Activated CD4-positive, alpha-beta T cell treated with anti-CD3 and anti-CD28 coated beads for 48 hours (primary cell): ENCODE results near the gene IQGAP2.

Experiments used
- DNase-seq: peaks from one replicate; pipeline ENCODE4 v3.0.0-alpha.2; 2020

IQGAP2 gene

GRCh38 chr5:76700571-76700970 is 297.5 kb downstream of the IQGAP2 start:
- no peak for DNase-seq

- DNase-seq: no peak
These were observed 298.2 kb downstream of the IQGAP2 start for GRCh38 chr5:76701298-76701697.

GRCh38 chr5:76703707-76704106 is 300.6 kb downstream of the IQGAP2 start:
- DNase-seq: no peak

GRCh38 chr5:76704131-76704663 is 301.1 kb downstream of the IQGAP2 start:
- DNase-seq: no peak

- no peak for DNase-seq
These were observed 302.5 kb downstream of the IQGAP2 start for GRCh38 chr5:76705574-76705973.

GRCh38 chr5:76709762-76710161 is 306.7 kb downstream of the IQGAP2 start:
- no peak for DNase-seq

GRCh38 chr5:76710991-76711390 is 307.9 kb downstream of the IQGAP2 start:
- DNase-seq: no peak

- DNase-seq: no peak
These were observed 311.8 kb downstream of the IQGAP2 start for GRCh38 chr5:76714751-76715485.

GRCh38 chr5:76715486-76715735 is 312.3 kb downstream of the IQGAP2 start:
- DNase-seq: no peak

GRCh38 chr5:76715736-76716455 is 312.8 kb downstream of the IQGAP2 start, which contains the start of gene F2R:
F2R (plus strand) TSS chr5:76716126; CDS start chr5:76716308, 182 bp downstream.
- peak; percentile 59 for DNase-seq

GRCh38 chr5:76716456-76717157 is 313.5 kb downstream of the IQGAP2 start:
- DNase-seq: peak; percentile 33

GRCh38 chr5:76717222-76718083 is 314.4 kb downstream of the IQGAP2 start:
- no peak for DNase-seq

GRCh38 chr5:76718381-76718832 is 315.3 kb downstream of the IQGAP2 start:
- DNase-seq: no peak

- no peak for DNase-seq
These were observed 315.8 kb downstream of the IQGAP2 start for GRCh38 chr5:76718880-76719279.

- DNase-seq: no peak
These were observed 318.0 kb downstream of the IQGAP2 start for GRCh38 chr5:76720988-76721569.

GRCh38 chr5:76723266-76723665 is 320.2 kb downstream of the IQGAP2 start:
- no peak for DNase-seq

GRCh38 chr5:76723906-76724305 is 320.8 kb downstream of the IQGAP2 start:
- DNase-seq: no peak

- DNase-seq: no peak
These were observed 321.8 kb downstream of the IQGAP2 start for GRCh38 chr5:76724871-76725270.

- DNase-seq: no peak
These were observed 325.9 kb downstream of the IQGAP2 start for GRCh38 chr5:76728965-76729364.

- no peak for DNase-seq
These were observed 326.5 kb downstream of the IQGAP2 start for GRCh38 chr5:76729373-76730290.

- DNase-seq: no peak
These were observed 329.4 kb downstream of the IQGAP2 start for GRCh38 chr5:76732405-76733048.
